Esophagus (tissue), 2 donors: ENCODE measurements around the gene CAMP. TPM values are rescaled to one million over a fixed set of nuclear protein-coding genes. Genes with fewer than 3 reads are reported as not detected.

ENCODE experiments used
- H3K27ac ChIP-seq, 2 donors: one replicate each; pipeline ENCODE4 v1.5.1; 2013; ENCODE audit warnings: low read depth in 2 of 2, mild to moderate bottlenecking in 2 of 2, inconsistent platforms in 1 of 2, low read length in 1 of 2, moderate library complexity in 1 of 2
- H3K27me3 ChIP-seq, 2 donors: one replicate each; pipeline ENCODE4 v1.6.1; 2013; ENCODE audit warnings: low read length in 2 of 2, control low read depth in 1 of 2, mild to moderate bottlenecking in 1 of 2; ENCODE audit not compliant: insufficient read depth in 2 of 2, control insufficient read depth in 1 of 2
- H3K36me3 ChIP-seq, 2 donors: one replicate each; pipeline ENCODE4 v1.6.1; 2013; ENCODE audit warnings: low read length in 1 of 2; ENCODE audit not compliant: control insufficient read depth in 2 of 2, insufficient read depth in 2 of 2
- H3K4me1 ChIP-seq, 2 donors: one replicate each; pipeline ENCODE4 v1.6.1; 2013; ENCODE audit warnings: low read length in 1 of 2; ENCODE audit not compliant: control insufficient read depth in 2 of 2, insufficient read depth in 2 of 2
- H3K4me3 ChIP-seq, 2 donors: one replicate each; pipeline ENCODE4 v1.5.1; 2013; ENCODE audit warnings: low read length in 2 of 2, mild to moderate bottlenecking in 2 of 2, low read depth in 1 of 2, moderate library complexity in 1 of 2
- H3K9me3 ChIP-seq, 2 donors: one replicate each; pipeline ENCODE4 v1.6.1; 2013; ENCODE audit warnings: mild to moderate bottlenecking in 2 of 2, low read depth in 1 of 2, low read length in 1 of 2, moderate library complexity in 1 of 2; ENCODE audit not compliant: control insufficient read depth in 2 of 2, insufficient read depth in 1 of 2
- WGBS, 2 donors: extraction: QIAGEN DNeasy Blood & Tissue Kit; methylation state at CpG; one replicate each; pipeline ENCODE4 v1.1.7; 2013; 5-methylcytosine and 5-hydroxymethylcytosine counted together
- polyA plus RNA-seq, 2 donors: library from polyadenylated mRNA; stranded (reverse); fragments of 200-250 nt; gene quantifications; one replicate each; pipeline ENCODE4 v1.2.3, GENCODE V29; 2013
- donor health status: healthy with polysubstance abuse.
- donor health status: Bipolar disorder and iron deficiency.

Gene CAMP
- polyA plus RNA-seq, 2 donors = 0.19 to 0.43 TPM

- peak within 1 kb of the TSS; percentile 37 to 67 for H3K27ac ChIP-seq
- H3K4me3 ChIP-seq = peak within 1 kb of the TSS; percentile 75 to 81
- H3K4me1 ChIP-seq = peaks cover 0 to 2% of the 10 kb centered on the region in 2 donors
- no peaks in the 10 kb centered on the region for H3K36me3 ChIP-seq
- H3K27me3 ChIP-seq = no peaks in the 10 kb centered on the region
- WGBS, 2 donors = 9% methylated on average over 41 to 44 of the region's 44 CpGs
- H3K9me3 ChIP-seq = no peaks in the 10 kb centered on the region
Measured at GRCh38 chr3:48188266-48189201, 34.8 kb upstream of the CAMP start, which contains the start of gene CDC25A. CDC25A (minus strand) TSS chr3:48188417; CDS start chr3:48187947, 470 bp downstream.

GRCh38 chr3:48189321-48189720 is 34.0 kb upstream of the CAMP start:
- H3K4me3 ChIP-seq = no peak overlapping the region
- H3K27me3 ChIP-seq = no peaks in the 10 kb centered on the region
- no peaks in the 10 kb centered on the region for H3K9me3 ChIP-seq
- 82 to 83% methylated on average over 6 of the region's 6 CpGs for WGBS, 2 donors
- no peak overlapping the region for H3K27ac ChIP-seq
- H3K36me3 ChIP-seq = no peaks in the 10 kb centered on the region
- peaks cover 0 to 2% of the 10 kb centered on the region in 2 donors for H3K4me1 ChIP-seq

- WGBS, 2 donors = 73 to 86% methylated on average over 3 of the region's 3 CpGs
- H3K4me1 ChIP-seq = peaks cover 0 to 2% of the 10 kb centered on the region in 2 donors
- no peaks in the 10 kb centered on the region for H3K36me3 ChIP-seq
- no peak overlapping the region for H3K4me3 ChIP-seq
- no peak overlapping the region for H3K27ac ChIP-seq
- H3K9me3 ChIP-seq = no peaks in the 10 kb centered on the region
- H3K27me3 ChIP-seq = no peaks in the 10 kb centered on the region
Measured at GRCh38 chr3:48190911-48191310, 32.4 kb upstream of the CAMP start.

- WGBS, 2 donors = 47 to 51% methylated on average over 9 of the region's 9 CpGs
Measured at GRCh38 chr3:48194446-48195071, 28.7 kb upstream of the CAMP start.

GRCh38 chr3:48196611-48197010 is 26.7 kb upstream of the CAMP start:
- Histone ChIP-seq H3K9me3 (no peaks in the 10 kb centered on the region), H3K27me3 (no peaks in the 10 kb centered on the region), H3K4me1 (no peaks in the 10 kb centered on the region), H3K27ac (no peak overlapping the region), H3K36me3 (no peaks in the 10 kb centered on the region), H3K4me3 (no peak overlapping the region)
- WGBS, 2 donors = 87 to 94% methylated on average over 1 of the region's 1 CpG

More at GRCh38 chr3:48194446-48195071, 28.7 kb upstream of the CAMP start:
- no peaks in the 10 kb centered on the region for H3K27me3 ChIP-seq
- no peaks in the 10 kb centered on the region for H3K9me3 ChIP-seq
- H3K36me3 ChIP-seq = no peaks in the 10 kb centered on the region
- no peak overlapping the region for H3K4me3 ChIP-seq
- peak overlapping the region in 1 of 2 donors; percentile 3 for H3K27ac ChIP-seq
- H3K4me1 ChIP-seq = no peaks in the 10 kb centered on the region

- Histone ChIP-seq H3K4me3 (no peak overlapping the region), H3K4me1 (no peaks in the 10 kb centered on the region), H3K36me3 (no peaks in the 10 kb centered on the region), H3K27ac (no peak overlapping the region), H3K9me3 (no peaks in the 10 kb centered on the region), H3K27me3 (no peaks in the 10 kb centered on the region)
Measured at GRCh38 chr3:48199117-48199516, 24.2 kb upstream of the CAMP start.

- no peaks in the 10 kb centered on the region for H3K36me3 ChIP-seq
- 82% methylated on average over 6 of the region's 6 CpGs for WGBS, 2 donors
- H3K4me1 ChIP-seq = no peaks in the 10 kb centered on the region
Measured at GRCh38 chr3:48202632-48203031, 20.7 kb upstream of the CAMP start.

GRCh38 chr3:48208076-48208475 is 15.2 kb upstream of the CAMP start:
- Histone ChIP-seq H3K9me3 (no peaks in the 10 kb centered on the region), H3K4me3 (no peak overlapping the region), H3K27me3 (no peaks in the 10 kb centered on the region), H3K36me3 (no peaks in the 10 kb centered on the region), H3K27ac (no peak overlapping the region), H3K4me1 (no peaks in the 10 kb centered on the region)
- WGBS, 2 donors = 66 to 73% methylated on average over 3 of the region's 3 CpGs

More at GRCh38 chr3:48202632-48203031, 20.7 kb upstream of the CAMP start:
- H3K9me3 ChIP-seq = no peaks in the 10 kb centered on the region
- H3K27ac ChIP-seq = no peak overlapping the region
- H3K4me3 ChIP-seq = no peak overlapping the region
- H3K27me3 ChIP-seq = no peaks in the 10 kb centered on the region

- Histone ChIP-seq H3K9me3 (no peaks in the 10 kb centered on the region), H3K4me1 (no peaks in the 10 kb centered on the region), H3K27ac (no peak overlapping the region), H3K27me3 (no peaks in the 10 kb centered on the region), H3K36me3 (no peaks in the 10 kb centered on the region), H3K4me3 (no peak overlapping the region)
- WGBS, 2 donors = 93 to 96% methylated on average over 4 of the region's 4 CpGs
Measured at GRCh38 chr3:48209445-48209844, 13.8 kb upstream of the CAMP start.
